NAMALWA (cell line): Measurements from ENCODE around the gene PVR.
"Not testable (repeated sequence)": the region's sequence is repeated elsewhere in the genome, so short reads cannot be mapped to it uniquely, and the experiment has no call there.

Source experiments
- DNase-seq: peaks from one replicate; pipeline ENCODE4 v3.0.0-alpha.2; 2015; ENCODE audit warnings: low spot score

Gene PVR

DNA sequence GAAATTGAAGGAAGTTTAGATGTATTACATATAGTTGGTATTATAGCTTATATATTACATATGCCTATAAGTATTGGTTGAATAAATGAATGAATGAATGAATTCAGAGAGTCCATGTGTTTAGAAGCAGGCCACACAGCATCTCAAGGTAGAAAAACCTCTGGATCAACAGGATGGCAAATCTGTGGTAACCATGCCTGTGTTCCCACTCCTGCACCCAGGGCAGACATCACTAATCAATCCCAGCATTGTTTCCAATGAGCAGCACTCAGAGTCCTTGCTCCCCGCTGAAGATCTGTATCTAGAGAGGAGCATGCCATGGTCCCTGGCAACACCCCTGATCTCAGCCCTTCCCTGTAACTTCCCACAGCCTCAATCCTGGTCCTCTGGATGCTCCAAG lies 28.5 kb downstream of the PVR start:
- no peak for DNase-seq

DNA sequence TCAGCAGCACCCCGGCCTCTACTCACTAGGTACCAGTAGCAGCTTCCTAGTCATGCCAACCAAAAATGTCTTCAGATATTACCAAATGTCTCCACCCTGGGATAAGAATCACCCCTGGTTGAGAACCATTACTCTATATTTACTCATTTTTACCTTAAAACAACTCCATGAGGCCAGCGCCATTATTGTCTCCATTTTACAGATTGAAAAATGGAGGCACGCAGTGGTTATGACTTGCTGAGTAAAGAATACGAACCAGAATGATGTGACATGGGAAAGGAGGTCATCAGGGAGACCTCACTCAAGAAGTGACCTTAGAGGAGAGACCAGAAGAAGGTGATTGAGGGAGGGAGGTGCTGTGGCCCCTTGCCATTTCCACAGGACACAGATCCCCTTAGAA lies 29.8 kb downstream of the PVR start:
- no peak for DNase-seq

DNA sequence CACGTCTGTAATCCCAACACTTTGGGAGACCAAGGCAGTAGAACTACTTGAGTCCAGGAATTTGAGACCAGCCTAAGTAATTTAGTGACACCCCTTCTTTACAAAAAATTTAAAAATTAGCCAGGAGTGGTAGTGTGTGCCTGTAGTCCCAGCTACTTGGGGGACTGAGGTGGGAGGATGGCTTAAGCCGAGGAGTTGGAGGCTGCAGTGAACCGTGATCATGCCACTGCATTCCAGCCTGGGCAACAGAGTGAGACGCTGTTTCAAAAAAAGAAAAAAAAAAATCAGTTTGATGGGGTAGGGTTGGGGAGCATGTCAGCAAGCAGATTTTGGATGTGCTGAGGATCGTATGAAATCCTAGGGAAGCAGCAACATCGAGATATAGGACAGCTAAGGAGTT lies 31.8 kb downstream of the PVR start:
- no peak for DNase-seq

DNA sequence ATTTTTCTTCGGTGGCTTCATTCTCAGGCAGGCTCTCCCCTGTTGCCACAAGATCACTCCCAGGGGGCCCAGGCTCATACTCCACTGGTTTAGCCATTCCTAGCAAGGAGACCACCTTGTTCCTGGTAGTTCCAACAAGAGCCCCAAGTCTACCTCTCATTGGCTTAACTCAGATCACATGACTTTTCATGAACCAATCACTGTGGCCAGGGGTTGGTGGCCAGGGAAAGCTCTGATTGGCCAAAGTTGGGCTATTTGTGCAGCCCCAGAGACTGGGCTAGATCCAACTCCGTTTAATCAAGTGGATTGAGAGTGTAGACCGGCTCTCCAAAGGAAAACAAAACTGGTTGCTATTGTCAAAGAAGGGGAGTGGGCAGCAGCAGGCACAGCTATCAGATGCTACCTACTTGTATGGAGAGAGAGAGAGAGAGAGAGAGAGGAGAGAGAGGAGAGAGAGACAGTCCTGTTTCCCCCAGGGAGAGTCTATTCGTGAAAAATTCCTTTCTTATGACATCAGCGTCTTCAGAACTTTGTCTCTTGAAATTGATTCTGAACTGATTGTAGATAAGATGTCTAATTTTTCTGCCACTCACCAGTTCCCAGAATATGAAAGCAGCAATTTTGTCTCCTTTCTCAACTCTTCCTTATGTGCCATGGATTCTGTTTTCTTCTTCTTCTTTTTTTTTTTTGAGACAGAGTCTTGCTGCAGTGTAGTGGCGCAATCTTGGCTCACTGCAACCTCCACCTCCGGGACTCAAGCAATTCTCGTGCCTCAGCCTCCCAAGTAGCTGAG lies 33.5 kb downstream of the PVR start:
- DNase-seq, result peak; percentile 78

DNA sequence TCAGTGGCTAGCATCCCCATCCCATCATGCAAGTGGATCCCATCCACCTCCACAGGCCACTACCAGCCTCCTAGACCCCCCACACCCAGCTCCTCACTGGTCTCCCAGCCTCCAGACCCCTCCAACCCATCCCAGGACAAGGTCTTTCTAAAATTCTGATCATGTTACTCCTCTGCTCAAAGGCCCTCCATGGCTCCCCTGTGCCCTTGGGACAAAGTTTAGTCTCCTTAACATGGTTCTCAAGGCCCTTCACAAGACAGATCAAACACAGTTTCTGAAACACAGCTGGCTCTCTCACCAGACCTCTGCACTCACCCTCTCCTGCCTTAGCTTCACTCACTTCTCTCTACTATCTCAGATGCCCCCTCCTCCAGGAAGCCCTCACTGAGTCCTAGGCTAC lies 36.8 kb downstream of the PVR start:
- DNase-seq, result no peak

DNA sequence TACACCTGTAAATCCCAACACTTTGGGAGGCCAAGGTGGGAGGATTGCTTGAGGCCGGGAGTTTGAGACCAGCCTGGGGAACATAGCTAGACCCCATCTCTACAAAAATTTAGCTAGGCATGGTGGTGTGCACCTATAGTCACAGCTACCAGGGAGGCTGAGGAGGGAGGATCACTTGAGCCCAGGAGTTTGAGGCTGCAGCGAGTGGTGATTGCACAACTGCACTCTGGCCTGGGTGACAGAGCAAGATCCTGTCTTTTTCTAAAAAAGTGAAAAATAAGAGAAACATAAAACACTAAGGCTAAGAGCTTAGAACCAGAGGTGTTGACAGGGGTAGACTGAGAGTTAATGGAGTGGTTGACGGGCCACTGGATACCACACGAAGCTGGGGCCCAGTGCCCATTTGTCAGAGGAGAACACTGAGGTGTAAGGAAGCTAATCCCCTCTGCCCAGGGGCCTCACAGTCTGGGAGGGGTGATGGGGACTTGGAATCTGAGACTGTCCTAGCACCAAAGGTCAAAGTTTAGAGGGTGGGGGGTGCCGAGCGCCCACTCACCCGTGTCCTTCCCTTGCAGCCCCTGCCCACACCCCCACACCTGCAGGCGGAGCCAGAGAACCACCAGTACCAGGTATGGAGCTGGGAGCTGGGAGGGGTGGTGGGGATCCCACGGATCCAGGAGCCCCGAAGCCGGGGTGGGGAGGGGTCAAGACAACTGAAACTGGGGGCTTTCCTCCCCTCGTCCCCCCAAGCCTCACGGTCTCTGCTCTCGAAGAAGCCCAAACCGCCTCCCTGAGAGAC lies 38.5 kb downstream of the PVR start:
- DNase-seq, result no peak

DNA sequence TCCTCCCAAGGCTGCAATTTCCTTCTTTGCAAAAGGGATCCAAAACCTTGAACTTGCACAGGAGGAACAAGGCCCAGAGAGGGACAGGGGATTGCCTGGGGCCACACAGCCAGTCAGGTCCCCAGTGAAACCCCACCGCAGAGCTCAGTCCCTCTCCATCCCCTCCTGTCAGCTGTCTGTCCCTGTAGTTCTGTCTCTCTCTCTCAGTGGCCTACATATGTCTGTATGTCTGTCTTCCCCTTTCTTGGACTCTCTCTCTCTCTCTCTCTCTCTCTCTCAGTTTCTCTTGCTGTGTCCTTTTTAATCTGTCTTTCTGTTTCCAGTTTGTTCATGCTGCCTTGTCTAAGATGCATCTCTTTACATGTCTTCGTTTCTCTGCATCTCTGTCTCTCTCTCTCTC lies 39.1 kb downstream of the PVR start:
- DNase-seq, result no peak

DNA sequence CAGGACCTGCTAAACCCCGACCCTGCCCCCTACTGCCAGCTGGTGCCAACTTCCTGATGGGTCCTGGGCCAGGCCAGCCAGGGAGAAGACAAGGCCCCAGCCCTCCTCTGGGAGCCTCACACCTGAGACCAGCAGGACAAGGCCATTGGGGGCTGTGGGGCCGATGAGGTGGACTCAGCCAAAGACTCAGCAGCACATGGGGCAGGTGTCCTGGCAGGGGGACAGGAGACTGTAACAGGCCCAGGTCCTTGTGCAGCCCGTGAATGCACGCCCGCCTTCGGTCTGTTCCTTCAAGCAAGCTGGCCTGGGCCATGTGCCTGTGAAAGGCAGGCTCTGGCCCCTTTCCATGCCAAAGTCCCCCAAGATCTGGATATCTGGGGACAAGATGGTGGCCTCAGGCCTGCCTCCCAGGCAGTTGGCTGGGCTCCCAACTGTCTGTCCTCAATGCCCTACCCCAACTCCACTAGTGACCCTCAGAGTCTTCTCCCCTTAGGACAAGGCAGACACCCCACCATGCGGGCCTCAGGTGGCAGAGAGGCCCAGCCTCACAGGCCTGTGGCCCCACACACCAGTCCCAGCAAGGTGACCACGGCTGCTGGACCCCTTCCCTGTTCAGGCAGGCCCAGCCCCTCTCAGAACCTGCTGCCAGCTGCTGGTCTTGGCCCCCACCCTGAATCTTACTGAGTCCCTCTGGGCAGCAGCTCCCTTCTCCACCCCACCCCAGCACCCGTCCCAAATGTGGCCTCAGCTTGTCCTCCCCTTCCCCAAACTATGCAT lies 39.9 kb downstream of the PVR start:
- DNase-seq, result no peak

DNA sequence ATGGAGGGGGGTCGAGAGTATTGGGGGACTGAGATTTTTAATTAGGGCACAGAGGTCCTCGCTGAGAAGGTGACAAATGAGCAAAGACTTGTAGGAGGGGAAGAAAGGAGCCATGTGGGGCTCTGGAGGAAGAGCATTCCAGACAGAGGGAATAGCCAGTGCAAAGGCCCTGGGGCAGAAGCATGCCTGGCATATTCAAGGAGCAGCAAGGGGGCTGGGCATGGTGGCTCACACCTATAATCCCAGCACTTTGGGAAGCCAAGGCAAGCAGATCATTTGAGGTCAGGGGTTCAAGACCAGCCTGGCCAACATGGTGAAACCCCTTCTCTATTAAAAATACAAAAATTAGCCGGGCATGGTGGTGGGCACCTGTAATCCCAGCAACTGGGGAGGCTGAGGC lies 40.7 kb downstream of the PVR start:
- not testable (repeated sequence) for DNase-seq

DNA sequence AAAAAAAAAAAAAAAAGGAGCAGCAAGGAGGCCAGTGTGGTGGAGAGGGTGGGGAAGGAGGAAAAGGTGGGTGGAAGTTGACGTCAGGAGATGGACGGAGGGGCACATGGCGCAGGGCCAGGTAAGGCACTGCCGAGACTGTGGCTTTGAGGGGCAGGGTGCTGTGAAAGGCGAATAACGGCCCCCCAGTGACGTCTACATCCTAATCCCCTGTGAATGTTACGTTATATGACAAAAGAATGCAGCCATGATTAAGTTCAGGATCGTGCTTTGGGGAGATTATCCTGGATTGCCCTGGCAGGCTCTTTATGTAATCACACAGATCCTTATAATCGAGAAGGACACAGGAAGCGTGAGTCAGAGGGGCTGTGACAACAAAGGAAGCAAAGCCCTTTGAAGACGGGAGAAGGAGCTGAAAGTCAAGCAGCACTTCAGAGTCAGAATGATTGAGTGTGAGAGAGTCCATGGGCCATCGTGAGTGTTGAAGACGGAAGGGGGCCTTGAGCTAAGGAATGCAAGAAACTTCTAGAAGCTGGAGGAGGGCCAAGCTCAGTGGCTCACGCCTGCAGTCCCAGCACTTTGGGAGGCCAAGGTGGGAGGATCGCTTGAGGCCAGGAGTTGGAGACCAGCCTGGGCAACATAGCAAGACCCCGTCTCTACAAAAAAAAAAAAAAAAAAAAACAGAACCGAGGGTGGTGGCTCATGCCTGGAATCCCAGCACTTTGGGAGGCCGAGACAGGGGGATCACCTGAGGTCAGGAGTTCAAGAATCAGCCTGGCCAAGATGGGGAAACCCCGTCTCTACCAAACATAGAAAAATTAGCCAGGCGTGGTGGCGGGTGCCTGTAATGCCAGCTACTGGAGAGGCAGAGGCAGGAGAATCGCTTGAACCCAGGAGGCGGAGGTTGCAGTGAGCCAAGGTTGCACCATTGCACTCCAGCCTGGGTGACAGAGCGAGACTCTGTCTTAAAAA lies 41.5 kb downstream of the PVR start:
- no peak for DNase-seq

DNA sequence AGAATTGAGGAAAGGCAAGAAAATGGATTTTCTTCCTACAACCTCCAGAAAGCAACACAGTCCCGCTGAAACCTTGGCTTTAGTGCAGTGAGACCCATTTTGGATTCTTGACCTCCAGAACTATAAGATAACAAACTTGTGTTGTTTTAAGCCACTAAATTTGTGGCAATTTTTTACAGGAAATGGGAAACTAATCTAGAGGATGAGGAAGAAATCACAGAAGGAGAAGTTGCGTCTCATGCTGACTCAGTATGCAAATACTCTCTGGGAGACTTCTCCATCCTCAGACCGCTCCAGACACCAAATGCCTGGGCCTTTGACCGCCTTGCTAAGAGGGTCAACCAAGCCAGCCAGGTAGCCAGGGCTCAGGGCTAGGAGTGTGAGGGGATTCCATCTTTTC lies 42.2 kb downstream of the PVR start:
- no peak for DNase-seq

DNA sequence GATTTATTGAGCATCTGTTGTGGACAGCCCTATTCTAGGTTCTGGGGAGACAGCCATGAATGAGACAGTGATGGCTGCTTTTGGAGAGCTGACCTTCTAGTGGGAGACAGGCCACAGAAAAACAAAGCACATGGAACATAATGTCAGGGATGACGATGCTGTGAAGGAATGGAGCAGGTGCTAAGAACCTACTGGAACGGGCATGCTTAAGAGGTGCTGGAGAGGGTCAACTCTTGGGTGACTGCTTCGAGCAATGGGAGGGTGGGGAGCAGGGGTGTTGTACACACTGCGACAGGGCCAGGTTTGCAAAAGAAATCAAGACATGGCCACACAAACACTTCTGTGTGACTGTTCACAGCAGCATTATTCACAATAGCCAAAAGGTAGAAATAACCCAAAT lies 43.2 kb downstream of the PVR start:
- DNase-seq, result no peak

DNA sequence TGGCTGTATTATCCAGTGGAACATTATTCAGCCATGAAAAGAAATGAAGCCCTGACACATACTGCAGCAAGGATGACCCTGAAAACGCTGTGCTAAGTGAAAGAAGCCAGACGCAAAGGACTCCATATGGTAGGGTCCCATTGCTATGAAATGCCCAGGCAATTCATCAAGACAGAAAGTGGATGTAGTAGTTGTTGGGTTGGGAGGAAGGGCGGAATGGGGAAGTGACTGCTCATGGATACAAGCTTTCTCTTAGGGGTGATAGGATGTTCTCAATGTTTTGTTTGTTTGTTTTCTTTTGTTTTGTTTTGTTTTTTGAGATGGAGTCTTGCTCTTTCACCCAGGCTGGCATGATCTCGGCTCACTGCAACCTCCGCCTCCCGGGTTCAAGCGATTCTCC lies 44.2 kb downstream of the PVR start:
- no peak for DNase-seq

DNA sequence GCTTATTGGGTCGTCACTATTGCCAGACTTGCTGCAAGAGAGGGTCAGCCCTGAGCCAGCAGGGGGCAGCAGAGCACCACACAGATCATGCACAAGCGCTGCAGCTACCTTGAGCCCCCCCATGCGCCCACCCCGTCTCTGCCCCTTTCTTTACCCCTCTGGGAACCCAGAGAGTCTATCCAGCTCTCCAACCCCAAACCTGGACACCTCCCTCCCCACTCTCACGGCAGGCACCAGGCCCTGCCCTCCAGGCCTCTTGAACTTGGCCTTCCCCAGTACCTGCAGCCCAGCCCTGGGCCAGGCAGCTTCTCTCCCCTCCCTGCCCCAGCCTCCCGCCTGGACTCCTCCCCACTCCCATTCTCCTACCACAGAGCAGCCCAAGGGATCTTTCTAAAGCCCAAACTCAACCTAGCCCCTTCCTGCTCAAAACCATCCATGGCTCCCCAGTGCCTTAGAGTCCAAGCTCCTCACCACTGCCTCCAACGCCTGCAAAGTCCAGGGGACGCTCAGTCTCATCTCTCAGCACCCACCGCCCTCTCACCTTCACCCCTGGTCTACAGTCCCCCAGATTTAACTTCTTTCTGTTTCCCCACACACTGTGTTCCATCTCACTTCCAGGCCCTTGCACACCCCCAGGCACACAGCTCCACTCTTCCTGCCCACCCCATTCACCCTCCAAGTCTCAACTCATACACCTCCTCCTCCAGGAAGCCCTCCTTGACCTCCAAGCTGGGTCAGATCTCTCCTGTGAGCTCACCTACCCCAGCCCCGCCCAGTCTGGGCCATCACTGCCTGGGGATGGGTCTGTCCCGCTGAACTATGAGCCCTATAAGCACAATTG lies 45.8 kb downstream of the PVR start:
- peak; percentile 77 for DNase-seq

DNA sequence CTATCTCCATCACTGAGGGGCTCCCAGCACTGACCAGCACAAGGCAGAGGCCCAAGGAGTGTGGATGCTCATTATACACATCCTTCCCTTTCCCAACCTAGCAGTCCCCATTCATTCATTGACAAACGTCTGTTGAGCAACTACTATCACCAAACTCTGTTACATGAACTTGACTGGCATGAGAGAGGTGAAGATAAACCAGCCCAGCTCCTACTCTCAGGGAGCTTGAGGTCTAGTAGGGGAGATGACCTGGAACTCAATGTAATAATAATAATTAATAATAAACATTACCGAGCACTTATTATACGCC lies 46.4 kb downstream of the PVR start:
- no peak for DNase-seq

DNA sequence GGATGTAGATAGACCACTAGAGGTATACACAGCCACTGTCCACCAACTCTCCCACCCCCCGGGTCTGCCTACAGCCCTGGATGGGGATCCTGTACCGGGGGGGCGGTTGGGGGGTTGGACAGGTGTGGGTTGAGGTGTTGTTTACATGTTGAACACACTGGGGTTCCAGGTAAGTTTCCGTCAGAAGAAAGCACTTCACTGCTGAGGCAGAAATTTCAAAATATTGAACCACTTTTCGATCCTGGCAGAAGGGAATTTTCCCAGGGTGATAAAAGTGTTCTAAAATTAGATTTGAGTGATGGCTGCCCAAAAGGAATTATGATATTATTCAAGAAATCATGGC lies 48.6 kb downstream of the PVR start:
- DNase-seq, result no peak

DNA sequence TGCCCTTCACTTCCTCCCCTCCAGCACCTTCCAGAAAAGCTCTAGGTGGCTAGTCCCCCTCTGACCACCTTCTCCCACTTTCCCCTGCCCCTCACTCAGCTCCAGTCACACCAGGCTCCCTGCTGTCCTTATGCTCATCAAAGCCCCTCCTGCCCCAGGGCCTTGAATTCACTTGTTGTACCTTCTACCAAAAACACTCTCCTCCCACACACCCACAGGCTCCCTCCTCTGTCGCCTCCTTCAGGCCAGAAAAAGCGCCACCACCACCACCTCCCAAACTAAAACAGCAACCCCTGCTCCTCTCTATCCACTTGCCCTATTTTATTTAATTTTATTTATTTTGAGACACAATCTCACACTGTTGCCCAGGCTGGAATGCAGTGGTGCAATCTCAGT lies 50.5 kb downstream of the PVR start:
- DNase-seq, result peak; percentile 40

DNA sequence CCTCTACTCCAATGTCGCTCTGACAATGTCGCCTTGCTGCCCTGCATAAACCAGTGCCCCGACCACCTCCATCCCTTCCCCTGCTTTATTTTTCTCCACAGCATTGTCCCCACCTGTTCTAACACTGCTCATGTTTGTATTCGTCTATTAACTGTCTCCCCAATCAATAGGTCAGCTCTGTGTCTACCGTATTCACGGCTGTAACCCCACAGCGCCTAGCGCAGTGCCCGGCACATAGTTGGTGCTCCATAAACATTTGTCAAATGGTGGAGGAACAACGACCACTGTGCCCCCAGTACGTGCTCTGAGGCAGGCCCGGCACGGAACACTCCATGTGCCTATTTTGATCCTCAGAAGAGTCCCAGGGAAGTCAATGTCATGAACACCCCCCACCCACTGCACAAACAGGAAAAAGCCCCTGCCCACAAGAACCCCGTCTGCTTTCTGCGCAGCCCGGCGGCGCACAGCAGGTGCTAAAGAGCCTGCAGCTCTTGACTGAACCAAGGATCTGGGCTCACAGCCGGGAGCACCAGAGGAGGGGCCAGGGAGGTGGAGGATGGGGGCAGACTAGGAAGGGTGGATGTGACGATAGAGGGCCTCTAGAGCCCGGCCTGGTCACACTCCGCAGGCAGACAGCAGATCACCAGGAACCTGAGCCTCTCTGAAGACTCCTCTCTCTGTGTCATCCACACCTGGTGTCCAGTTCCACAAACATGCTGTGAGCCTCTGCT lies 53.4 kb downstream of the PVR start:
- no peak for DNase-seq

DNA sequence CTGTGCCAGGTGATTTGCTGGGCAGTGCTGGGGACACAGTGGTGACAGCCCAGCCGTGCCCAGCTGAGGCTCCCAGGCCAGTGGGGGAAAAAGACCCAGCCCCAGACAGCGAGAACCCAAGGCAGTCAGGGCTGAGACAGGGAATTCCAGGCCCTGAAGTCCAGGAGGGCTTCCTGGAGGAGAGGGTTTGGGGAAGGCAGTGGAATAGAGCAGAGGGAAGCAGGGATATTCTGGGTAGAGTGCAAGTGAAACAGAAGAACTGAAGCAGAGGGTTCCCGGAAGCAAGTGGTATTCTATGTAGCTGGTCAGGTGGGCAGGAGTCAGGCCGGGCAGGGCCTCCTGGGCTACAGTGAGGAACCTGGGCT lies 53.9 kb downstream of the PVR start:
- DNase-seq, result no peak

DNA sequence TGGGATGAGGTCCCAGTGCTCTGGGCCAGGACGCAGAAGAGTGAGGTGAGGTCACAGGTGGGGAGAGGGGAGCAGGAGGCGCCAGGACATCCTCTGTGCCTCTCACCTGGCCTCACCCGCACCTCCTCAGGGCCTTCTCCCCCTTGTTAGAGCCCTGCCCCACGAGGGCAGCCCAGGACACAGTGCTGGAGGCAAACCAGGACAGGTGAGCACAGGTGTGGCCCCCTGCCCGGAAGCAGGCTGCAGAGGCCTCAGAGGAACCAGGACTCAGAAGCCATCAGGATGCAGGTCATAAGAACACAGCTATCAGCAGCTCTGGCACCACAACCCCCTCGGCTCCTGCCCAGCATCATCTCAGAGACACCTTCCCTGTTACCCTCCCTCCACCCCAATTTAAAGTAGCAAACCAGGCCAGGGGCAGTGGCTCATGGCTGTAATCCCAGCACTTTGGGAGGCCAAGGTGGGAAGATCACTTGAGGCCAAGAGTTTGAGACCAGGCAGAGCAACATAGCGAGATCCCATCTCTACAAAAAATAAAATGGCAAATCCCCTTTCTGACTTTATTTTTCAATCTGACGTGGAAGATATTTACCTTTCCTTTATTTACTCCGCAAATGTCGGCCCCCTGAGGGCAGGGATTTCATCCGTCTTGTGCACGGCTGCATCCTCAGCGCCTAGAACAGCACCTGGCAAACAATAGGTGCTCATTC lies 54.9 kb downstream of the PVR start, which contains the start of gene CEACAM16:
CEACAM16 (plus strand) TSS at position 660 of the 710 bp plus-strand sequence. CDS start 2,306 bp downstream, outside the sequence.
- DNase-seq, result no peak
